Heart left ventricle (tissue), 13 donors: ENCODE data around the gene PFKFB2.

ENCODE experiments used
- CTCF ChIP-seq, 12 donors: fragments of 200-600 bp; sonication (generic) in 4 of 12; IDR thresholded peaks; one replicate each; pipeline versions ENCODE4 v1.5.0 to v1.8.0; 2018 to 2022; ENCODE audit warnings: antibody characterized with exemption in 12 of 12, mild to moderate bottlenecking in 5 of 12
- POLR2A ChIP-seq, 2 donors: fragments of 450-650 bp; IDR thresholded peaks; one replicate each; pipeline ENCODE4 v1.6.1; 2017; ENCODE audit warnings: antibody characterized with exemption in 2 of 2, mild to moderate bottlenecking in 2 of 2, moderate library complexity in 2 of 2
- donor health status: ischemic (EF 13 %, LVEDD 7.1; RV severe dilation, severe dysfunction).
- donor health status: DM: no; HTN: yes; CAD: no.
- donor health status: DM: no; HTN: no; CAD: no.
- donor health status: ischemic (EF 25% LVEDD 6.9; RV normal size, moderate dysfunction).
- donor health status: ischemic (EF 25% LVEDD 5.7; RV mildly dilated, moderate dysfunction).
- donor health status: ischemic (EF 35%, LVEDD 5.7; RV mildly dilated, moderate dysfunction).
- donor health status: nonischemic (EF 11% LVEDD 7.7; RV severe dilation, severe dysfunction).
- donor health status: DM: yes; HTN: yes; CAD: no.
- donor health status: PGD.
- donor health status: ischemic (EF 29% LVEDD 5.4; RV normal size, mild dysfunction).
- donor health status: nonischemic (EF 23%, LVEDD 6.1; RV moderate dilation, normal function).

GRCh38 chr1:207059881-207060280 lies 6.8 kb downstream of the PFKFB2 start:
- TF ChIP-seq CTCF (IDR thresholded peaks at IDR 0.05): no peak
- no peak for TF ChIP-seq POLR2A (IDR thresholded peaks at IDR 0.05)
